GM12872 (cell line): Measurements from ENCODE around the gene MTFP1.

Source experiments
- CTCF ChIP-seq: IDR thresholded peaks from 3 replicates; pipeline ENCODE4 v1.5.1; 2011; ENCODE audit warnings: low read depth, mild to moderate bottlenecking, low read length, moderate library complexity; ENCODE audit not compliant: insufficient read depth

MTFP1 gene

GRCh38 chr22:30405731-30406130, 19.8 kb upstream of the MTFP1 start:
- no peak for TF ChIP-seq CTCF

GRCh38 chr22:30406400-30406799, 19.2 kb upstream of the MTFP1 start:
- no peak for TF ChIP-seq CTCF

- TF ChIP-seq CTCF: no peak
Measured at GRCh38 chr22:30408388-30409102, 17.0 kb upstream of the MTFP1 start.

DNA sequence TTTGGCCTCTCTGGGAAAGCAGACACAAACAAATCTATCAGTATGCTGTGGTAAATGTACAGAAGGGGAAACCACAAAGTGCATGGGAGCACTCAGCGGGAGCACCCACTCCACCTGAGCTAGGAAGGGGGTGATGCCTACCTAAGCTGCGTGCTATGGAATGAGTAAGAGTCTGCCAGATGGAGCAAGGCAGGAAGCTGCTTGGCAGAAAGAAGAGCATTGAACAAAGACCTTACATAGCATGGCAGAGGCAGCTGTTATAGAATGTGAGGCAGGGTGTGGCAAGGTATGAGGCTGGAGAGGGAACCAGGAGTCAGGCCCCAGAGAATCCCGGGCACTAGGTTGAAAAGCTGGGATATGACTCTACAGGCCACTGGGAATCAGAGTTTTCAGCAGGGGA, 13.8 kb upstream of the MTFP1 start:
- no peak for TF ChIP-seq CTCF

DNA sequence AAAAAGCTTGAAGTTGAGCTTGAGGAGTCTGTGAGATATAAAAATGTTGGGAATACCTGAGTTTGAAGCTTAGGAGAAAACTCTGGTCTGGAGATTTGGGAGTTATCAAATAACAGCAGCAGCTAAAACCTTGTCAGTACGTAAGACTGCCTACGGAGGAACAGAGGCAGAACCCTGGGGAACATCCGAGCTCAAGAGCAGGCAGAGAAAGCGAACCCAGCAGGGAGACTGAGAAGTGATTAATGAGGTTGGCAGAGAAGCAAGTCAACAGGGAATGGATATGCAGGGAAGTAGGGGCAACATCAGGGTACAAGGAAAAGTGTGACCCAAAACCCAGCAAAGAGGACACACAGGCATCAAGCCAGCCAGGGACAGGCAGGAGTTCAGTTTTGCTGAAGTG, 12.6 kb upstream of the MTFP1 start:
- TF ChIP-seq CTCF: no peak

- TF ChIP-seq CTCF: no peak
Measured at GRCh38 chr22:30413745-30414524, 11.6 kb upstream of the MTFP1 start.

DNA sequence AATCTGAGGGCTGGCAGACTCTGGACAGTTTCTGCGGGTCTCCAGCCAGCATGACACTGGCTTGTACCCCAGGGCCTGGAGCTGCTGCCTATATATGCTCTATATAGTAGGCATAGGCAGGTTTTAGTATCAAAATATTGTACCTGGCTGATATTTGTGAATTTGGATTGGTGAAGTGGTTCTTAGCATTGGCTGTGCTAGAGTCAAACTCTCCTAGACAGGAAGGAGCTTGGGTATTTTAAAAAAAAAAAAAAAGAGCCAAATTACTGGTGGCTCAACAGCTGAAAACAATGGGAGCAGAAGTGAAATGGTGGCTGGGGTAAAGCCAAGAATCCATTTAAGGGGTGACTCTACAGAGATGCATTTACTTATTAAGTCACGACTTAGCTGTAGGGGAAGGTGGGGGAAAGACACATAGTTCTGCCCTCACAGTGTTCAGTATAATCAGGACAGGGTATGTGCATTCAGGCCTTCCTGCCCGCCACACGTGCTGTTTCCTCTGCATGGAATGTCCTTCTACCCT, 11.0 kb upstream of the MTFP1 start:
- no peak for TF ChIP-seq CTCF
